ENCODE data around the gene HIRA. TPM values are rescaled to one million over a fixed set of nuclear protein-coding genes. Genes with fewer than 3 reads are reported as not detected.

Gene HIRA
- total and polyA plus RNA-seq, 9 of the 15 experiments (the other 6 are each of a cell fraction or from before 2014, with no cell fraction given), result 0.96 to 132 (median 58.4) TPM

DNA sequence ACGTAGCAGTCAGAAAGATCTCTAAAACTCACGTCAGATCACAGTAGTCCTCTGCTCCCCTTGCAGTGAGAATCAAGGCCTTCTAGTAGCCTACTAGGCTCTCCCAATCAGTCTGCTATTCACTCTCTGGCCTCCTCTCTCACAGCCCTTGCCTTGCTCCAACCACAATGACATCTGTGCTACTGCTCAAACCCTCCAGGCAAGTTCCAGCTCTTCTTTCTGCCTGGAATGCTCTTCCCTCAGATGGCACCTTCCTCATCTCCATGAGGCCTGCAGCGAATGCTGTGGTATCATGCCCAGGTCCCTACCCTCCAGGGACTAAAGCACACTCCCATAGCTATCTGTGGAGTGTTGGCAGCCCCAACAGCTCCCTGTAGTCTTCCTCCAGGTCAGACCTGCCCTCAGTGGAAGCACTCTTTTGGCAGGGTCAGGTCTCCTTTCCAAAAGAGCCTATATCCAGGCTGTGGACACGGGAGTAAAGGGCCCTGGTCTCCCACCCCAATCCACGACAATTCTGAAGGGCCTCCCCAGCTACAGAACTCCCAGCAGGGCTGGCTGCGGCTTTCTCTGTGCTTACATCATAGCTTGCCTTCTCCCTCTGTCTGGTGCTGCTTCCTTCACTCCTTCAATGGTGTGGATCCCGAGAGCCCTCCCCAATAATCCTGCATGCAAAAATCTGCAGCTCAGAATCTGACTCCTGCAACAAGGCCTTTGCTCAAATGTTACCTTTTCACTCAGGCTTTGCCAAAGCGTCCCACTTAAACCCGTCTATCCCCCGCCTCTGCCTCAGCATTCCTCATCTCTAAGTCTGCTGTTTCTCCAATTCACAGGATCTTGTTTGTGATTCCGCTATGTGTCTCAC, 8.9 kb downstream of the HIRA start (continued):
- no peak for TF ChIP-seq SRSF9 (IDR thresholded peaks at IDR 0.05; ENCODE audit: borderline replicate concordance, low read depth, low read length)
- no peak for TF ChIP-seq JUN (IDR thresholded peaks at IDR 0.05; ENCODE audit: borderline replicate concordance, low read depth, low read length)
- TF ChIP-seq JUN (CRISPR knock-in tag; IDR thresholded peaks at IDR 0.05; ENCODE audit: borderline replicate concordance), result no peak
- TF ChIP-seq, protein P1, sequence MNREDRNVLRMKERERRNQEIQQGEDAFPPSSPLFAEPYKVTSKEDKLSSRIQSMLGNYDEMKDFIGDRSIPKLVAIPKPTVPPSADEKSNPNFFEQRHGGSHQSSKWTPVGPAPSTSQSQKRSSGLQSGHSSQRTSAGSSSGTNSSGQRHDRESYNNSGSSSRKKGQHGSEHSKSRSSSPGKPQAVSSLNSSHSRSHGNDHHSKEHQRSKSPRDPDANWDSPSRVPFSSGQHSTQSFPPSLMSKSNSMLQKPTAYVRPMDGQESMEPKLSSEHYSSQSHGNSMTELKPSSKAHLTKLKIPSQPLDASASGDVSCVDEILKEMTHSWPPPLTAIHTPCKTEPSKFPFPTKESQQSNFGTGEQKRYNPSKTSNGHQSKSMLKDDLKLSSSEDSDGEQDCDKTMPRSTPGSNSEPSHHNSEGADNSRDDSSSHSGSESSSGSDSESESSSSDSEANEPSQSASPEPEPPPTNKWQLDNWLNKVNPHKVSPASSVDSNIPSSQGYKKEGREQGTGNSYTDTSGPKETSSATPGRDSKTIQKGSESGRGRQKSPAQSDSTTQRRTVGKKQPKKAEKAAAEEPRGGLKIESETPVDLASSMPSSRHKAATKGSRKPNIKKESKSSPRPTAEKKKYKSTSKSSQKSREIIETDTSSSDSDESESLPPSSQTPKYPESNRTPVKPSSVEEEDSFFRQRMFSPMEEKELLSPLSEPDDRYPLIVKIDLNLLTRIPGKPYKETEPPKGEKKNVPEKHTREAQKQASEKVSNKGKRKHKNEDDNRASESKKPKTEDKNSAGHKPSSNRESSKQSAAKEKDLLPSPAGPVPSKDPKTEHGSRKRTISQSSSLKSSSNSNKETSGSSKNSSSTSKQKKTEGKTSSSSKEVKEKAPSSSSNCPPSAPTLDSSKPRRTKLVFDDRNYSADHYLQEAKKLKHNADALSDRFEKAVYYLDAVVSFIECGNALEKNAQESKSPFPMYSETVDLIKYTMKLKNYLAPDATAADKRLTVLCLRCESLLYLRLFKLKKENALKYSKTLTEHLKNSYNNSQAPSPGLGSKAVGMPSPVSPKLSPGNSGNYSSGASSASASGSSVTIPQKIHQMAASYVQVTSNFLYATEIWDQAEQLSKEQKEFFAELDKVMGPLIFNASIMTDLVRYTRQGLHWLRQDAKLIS (CRISPR knock-in tag; IDR thresholded peaks at IDR 0.05), result no peak
- no peak for TF ChIP-seq ARHGAP35 (IDR thresholded peaks at IDR 0.05; ENCODE audit: partially characterized antibody)
- TF ChIP-seq, protein P2, sequence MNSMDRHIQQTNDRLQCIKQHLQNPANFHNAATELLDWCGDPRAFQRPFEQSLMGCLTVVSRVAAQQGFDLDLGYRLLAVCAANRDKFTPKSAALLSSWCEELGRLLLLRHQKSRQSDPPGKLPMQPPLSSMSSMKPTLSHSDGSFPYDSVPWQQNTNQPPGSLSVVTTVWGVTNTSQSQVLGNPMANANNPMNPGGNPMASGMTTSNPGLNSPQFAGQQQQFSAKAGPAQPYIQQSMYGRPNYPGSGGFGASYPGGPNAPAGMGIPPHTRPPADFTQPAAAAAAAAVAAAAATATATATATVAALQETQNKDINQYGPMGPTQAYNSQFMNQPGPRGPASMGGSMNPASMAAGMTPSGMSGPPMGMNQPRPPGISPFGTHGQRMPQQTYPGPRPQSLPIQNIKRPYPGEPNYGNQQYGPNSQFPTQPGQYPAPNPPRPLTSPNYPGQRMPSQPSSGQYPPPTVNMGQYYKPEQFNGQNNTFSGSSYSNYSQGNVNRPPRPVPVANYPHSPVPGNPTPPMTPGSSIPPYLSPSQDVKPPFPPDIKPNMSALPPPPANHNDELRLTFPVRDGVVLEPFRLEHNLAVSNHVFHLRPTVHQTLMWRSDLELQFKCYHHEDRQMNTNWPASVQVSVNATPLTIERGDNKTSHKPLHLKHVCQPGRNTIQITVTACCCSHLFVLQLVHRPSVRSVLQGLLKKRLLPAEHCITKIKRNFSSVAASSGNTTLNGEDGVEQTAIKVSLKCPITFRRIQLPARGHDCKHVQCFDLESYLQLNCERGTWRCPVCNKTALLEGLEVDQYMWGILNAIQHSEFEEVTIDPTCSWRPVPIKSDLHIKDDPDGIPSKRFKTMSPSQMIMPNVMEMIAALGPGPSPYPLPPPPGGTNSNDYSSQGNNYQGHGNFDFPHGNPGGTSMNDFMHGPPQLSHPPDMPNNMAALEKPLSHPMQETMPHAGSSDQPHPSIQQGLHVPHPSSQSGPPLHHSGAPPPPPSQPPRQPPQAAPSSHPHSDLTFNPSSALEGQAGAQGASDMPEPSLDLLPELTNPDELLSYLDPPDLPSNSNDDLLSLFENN (IDR thresholded peaks at IDR 0.05; ENCODE audit: low read depth in 2 of 2, low read length in 2 of 2), result no peak
- TF ChIP-seq, protein P3, sequence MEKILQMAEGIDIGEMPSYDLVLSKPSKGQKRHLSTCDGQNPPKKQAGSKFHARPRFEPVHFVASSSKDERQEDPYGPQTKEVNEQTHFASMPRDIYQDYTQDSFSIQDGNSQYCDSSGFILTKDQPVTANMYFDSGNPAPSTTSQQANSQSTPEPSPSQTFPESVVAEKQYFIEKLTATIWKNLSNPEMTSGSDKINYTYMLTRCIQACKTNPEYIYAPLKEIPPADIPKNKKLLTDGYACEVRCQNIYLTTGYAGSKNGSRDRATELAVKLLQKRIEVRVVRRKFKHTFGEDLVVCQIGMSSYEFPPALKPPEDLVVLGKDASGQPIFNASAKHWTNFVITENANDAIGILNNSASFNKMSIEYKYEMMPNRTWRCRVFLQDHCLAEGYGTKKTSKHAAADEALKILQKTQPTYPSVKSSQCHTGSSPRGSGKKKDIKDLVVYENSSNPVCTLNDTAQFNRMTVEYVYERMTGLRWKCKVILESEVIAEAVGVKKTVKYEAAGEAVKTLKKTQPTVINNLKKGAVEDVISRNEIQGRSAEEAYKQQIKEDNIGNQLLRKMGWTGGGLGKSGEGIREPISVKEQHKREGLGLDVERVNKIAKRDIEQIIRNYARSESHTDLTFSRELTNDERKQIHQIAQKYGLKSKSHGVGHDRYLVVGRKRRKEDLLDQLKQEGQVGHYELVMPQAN (IDR thresholded peaks at IDR 0.05; ENCODE audit: borderline replicate concordance), result no peak
- TF ChIP-seq PML (IDR thresholded peaks at IDR 0.05; ENCODE audit: low read length), result 0 out of 2 replicates have a peak, but pooled peaks have one; percentile 22
- no peak for TF ChIP-seq NR1H2 (CRISPR knock-in tag; IDR thresholded peaks at IDR 0.05)
- TF ChIP-seq STAT5A (IDR thresholded peaks at IDR 0.05; ENCODE audit: borderline replicate concordance, low read length), result 0 out of 2 replicates have a peak, but pooled peaks have one; percentile 15
- TF ChIP-seq MEF2A (IDR thresholded peaks at IDR 0.05; ENCODE audit: control insufficient read depth, low read depth, low read length), result no peak
- TF ChIP-seq, protein P4, sequence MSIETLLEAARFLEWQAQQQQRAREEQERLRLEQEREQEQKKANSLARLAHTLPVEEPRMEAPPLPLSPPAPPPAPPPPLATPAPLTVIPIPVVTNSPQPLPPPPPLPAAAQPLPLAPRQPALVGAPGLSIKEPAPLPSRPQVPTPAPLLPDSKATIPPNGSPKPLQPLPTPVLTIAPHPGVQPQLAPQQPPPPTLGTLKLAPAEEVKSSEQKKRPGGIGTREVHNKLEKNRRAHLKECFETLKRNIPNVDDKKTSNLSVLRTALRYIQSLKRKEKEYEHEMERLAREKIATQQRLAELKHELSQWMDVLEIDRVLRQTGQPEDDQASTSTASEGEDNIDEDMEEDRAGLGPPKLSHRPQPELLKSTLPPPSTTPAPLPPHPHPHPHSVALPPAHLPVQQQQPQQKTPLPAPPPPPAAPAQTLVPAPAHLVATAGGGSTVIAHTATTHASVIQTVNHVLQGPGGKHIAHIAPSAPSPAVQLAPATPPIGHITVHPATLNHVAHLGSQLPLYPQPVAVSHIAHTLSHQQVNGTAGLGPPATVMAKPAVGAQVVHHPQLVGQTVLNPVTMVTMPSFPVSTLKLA (conservative IDR thresholded peaks at IDR 0.05), result no peak
- TF ChIP-seq ZNF830 (CRISPR knock-in tag; IDR thresholded peaks at IDR 0.05), result no peak
- TF ChIP-seq, protein P5, sequence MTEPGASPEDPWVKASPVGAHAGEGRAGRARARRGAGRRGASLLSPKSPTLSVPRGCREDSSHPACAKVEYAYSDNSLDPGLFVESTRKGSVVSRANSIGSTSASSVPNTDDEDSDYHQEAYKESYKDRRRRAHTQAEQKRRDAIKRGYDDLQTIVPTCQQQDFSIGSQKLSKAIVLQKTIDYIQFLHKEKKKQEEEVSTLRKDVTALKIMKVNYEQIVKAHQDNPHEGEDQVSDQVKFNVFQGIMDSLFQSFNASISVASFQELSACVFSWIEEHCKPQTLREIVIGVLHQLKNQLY (CRISPR knock-in tag; conservative IDR thresholded peaks at IDR 0.05), result peak in 1 of 2 experiments; percentile 33; a peak in 1 of 4 replicates
